Left ventricle myocardium inferior (tissue), 1 donor: ENCODE measurements around the gene PPAN. TPM values are rescaled to one million over a fixed set of nuclear protein-coding genes. Genes with fewer than 3 reads are reported as not detected.

ENCODE experiments used
- DNase-seq: peaks from one replicate; pipeline ENCODE4 v3.0.0-alpha.2; 2020
- H3K27ac ChIP-seq: fragments of 200-600 bp; replicated peaks from 2 replicates; pipeline ENCODE4 v1.8.0; 2021
- H3K27me3 ChIP-seq: fragments of 200-600 bp; 2 replicates; pipeline ENCODE4 v1.8.0; 2021; ENCODE audit warnings: low read depth
- H3K36me3 ChIP-seq: fragments of 200-600 bp; 2 replicates; pipeline ENCODE4 v1.8.0; 2021
- H3K4me1 ChIP-seq: fragments of 200-600 bp; 2 replicates; pipeline ENCODE4 v1.8.0; 2021
- H3K4me3 ChIP-seq: fragments of 200-600 bp; 2 replicates; pipeline ENCODE4 v1.8.0; 2021; ENCODE audit warnings: mild to moderate bottlenecking, moderate library complexity
- H3K9me3 ChIP-seq: fragments of 200-600 bp; replicated peaks from 2 replicates; pipeline ENCODE4 v1.8.0; 2021
- CTCF ChIP-seq: fragments of 200-600 bp; IDR thresholded peaks from 2 replicates; pipeline ENCODE4 v1.8.0; 2021; ENCODE audit warnings: antibody characterized with exemption, mild to moderate bottlenecking, borderline replicate concordance
- intact Hi-C: fragments of 100-400 bp; cut with micrococcal nuclease; formaldehyde crosslinking; loops from one replicate; pipeline ENCODE4 v1.11.0; 2022
- total RNA-seq: library from RNA; stranded (reverse); fragmentation: NEBNext Ultra II Directional; extraction: Animal tissue kit (Norgen Biotek cat#: 25700); gene quantifications from one replicate; pipeline ENCODE4 v1.2.1, GENCODE V29; 2021
- donor health status: DM: no; HTN: yes; CAD: no; lungs with severe emphysema.

Gene PPAN
- total RNA-seq, 1 donor from 2014 or later, result 23.6 TPM

GRCh38 chr19:10146142-10146541 lies 40.0 kb downstream of the PPAN start:
- Histone ChIP-seq H3K36me3 (peaks cover 98% of the 10 kb centered on the region), H3K27ac (no peak overlapping the region), H3K27me3 (no peaks in the 10 kb centered on the region), H3K4me3 (no peak overlapping the region), H3K9me3 (no peaks in the 10 kb centered on the region), H3K4me1 (no peaks in the 10 kb centered on the region)
- no peak for DNase-seq
- TF ChIP-seq CTCF, result no peak
- intact Hi-C loops, result no loop called here

- Histone ChIP-seq H3K4me3 (no peak overlapping the region), H3K9me3 (no peaks in the 10 kb centered on the region), H3K27me3 (no peaks in the 10 kb centered on the region), H3K27ac (no peak overlapping the region), H3K36me3 (peaks cover 96% of the 10 kb centered on the region), H3K4me1 (no peaks in the 10 kb centered on the region)
- no peak for TF ChIP-seq CTCF
- intact Hi-C loops, result no loop called here
- no peak for DNase-seq
Measured at GRCh38 chr19:10149427-10149826, 43.3 kb downstream of the PPAN start.

GRCh38 chr19:10151521-10151920 lies 45.4 kb downstream of the PPAN start:
- Histone ChIP-seq H3K27me3 (no peaks in the 10 kb centered on the region), H3K9me3 (no peaks in the 10 kb centered on the region), H3K4me1 (no peaks in the 10 kb centered on the region), H3K36me3 (peaks cover 97% of the 10 kb centered on the region), H3K4me3 (no peak overlapping the region), H3K27ac (no peak overlapping the region)
- TF ChIP-seq CTCF, result no peak
- no peak for DNase-seq
- intact Hi-C loops, result no loop called here

DNA sequence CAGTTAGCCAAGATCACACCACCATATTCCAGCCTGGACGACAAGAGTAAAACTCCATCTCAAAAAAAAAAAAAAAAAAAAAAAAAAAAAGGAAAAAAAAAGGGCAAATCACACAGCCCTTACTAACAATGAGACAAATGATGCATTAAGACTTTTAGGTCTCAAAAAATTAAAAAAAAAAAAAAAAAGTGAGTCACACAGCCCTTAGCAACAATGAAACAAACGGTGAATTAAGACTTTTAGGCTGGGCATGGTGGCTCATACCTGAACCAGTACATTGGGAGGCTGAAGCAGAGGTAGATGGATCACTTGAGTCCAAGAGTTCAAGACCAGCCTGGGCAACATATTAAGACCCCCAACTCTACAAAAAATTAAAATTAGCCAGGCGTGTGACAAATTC lies 45.9 kb downstream of the PPAN start:
- intact Hi-C loops, result no loop called here
- no peaks in the 10 kb centered on the region for H3K9me3 ChIP-seq
- DNase-seq, result no peak
- no peaks in the 10 kb centered on the region for H3K4me1 ChIP-seq
- no peak for TF ChIP-seq CTCF
- H3K27ac ChIP-seq, result no peak overlapping the region
- no peaks in the 10 kb centered on the region for H3K27me3 ChIP-seq
- H3K4me3 ChIP-seq, result no peak overlapping the region
- H3K36me3 ChIP-seq, result peaks cover 97% of the 10 kb centered on the region

DNA sequence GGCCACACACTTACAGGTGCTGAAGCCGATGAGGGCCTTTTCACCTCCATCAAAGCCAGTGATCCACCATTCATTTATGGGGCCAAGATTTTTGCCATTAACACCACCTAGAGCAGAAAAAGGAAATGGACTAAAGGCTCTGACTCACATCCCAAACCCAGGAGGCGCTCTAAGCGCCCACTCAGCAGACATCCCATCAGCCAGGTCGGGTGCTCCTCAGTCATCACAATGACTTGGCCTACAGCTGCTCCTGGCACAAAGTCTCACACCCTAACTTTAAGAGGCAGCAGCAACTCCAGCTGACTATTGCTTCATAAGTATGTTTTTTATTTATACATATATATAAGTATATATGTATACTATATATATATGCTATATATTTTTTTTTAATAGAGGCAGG lies 49.7 kb downstream of the PPAN start:
- Histone ChIP-seq H3K9me3 (no peaks in the 10 kb centered on the region), H3K4me1 (no peaks in the 10 kb centered on the region), H3K4me3 (no peak overlapping the region), H3K36me3 (peaks cover 98% of the 10 kb centered on the region), H3K27me3 (no peaks in the 10 kb centered on the region), H3K27ac (no peak overlapping the region)
- no peak for DNase-seq
- TF ChIP-seq CTCF, result no peak
- intact Hi-C loops, result no loop called here

- intact Hi-C loops, result no loop called here
- Histone ChIP-seq H3K9me3 (no peaks in the 10 kb centered on the region), H3K36me3 (peaks cover 100% of the 10 kb centered on the region), H3K4me1 (no peaks in the 10 kb centered on the region), H3K27me3 (no peaks in the 10 kb centered on the region), H3K27ac (no peak overlapping the region), H3K4me3 (no peak overlapping the region)
- no peak for DNase-seq
- TF ChIP-seq CTCF, result no peak
Measured at GRCh38 chr19:10158071-10158470, 51.9 kb downstream of the PPAN start.
